MCF 10A (cell line): ENCODE results near the gene SMAGP. TPM values are rescaled to one million over a fixed set of nuclear protein-coding genes. Genes with fewer than 3 reads are reported as not detected.

ENCODE experiments used
- BruUV-seq: library from RNA; stranded (reverse); fragments of 400-500 nt; replicated peaks from 2 replicates; lab custom pipeline; 2021; lab: Mats Ljungman, UMichigan
- CTCF ChIA-PET: fragments of 300-600 bp; sonication (Branson Sonifier 250); formaldehyde crosslinking; extraction: SDS; loops from one replicate; lab custom pipeline; 2021; ENCODE audit warnings: antibody characterized with exemption, inconsistent platforms; lab: Yijun Ruan, JAX
- POLR2A ChIA-PET: fragments of 300-600, 350-650 bp; sonication (Branson Sonifier 250); formaldehyde crosslinking; extraction: SDS; loops from one replicate; lab custom pipeline; 2020; ENCODE audit warnings: antibody characterized with exemption, inconsistent platforms; lab: Yijun Ruan, JAX
- DNase-seq: peaks from one replicate; pipeline ENCODE4 v3.0.0-alpha.2; 2018; ENCODE audit not compliant: unreplicated experiment
- H3K27ac Mint-ChIP-seq: one replicate; pipeline ENCODE4 v1.8.0; 2022; ENCODE audit warnings: mild to moderate bottlenecking, low read depth, mixed read lengths; ENCODE audit not compliant: unreplicated experiment
- H3K27me3 Mint-ChIP-seq: one replicate; pipeline ENCODE4 v1.8.0; 2022; ENCODE audit warnings: mixed read lengths; ENCODE audit not compliant: insufficient read depth, unreplicated experiment
- H3K36me3 Mint-ChIP-seq: one replicate; pipeline ENCODE4 v1.8.0; 2022; ENCODE audit warnings: mild to moderate bottlenecking, moderate library complexity, mixed read lengths; ENCODE audit not compliant: insufficient read depth, unreplicated experiment
- H3K4me1 Mint-ChIP-seq: one replicate; pipeline ENCODE4 v1.8.0; 2022; ENCODE audit warnings: mixed read lengths; ENCODE audit not compliant: insufficient read depth, unreplicated experiment
- H3K4me3 Mint-ChIP-seq: one replicate; pipeline ENCODE4 v1.8.0; 2022; ENCODE audit warnings: mild to moderate bottlenecking, moderate library complexity, mixed read lengths; ENCODE audit not compliant: unreplicated experiment
- H3K9me3 Mint-ChIP-seq: one replicate; pipeline ENCODE4 v1.8.0; 2022; ENCODE audit warnings: mixed read lengths; ENCODE audit not compliant: unreplicated experiment
- intact Hi-C: fragments of 100-400 bp; cut with micrococcal nuclease; formaldehyde crosslinking; loops from 2 replicates; pipeline ENCODE4 v1.14.1; 2022
- total RNA-seq: library from RNA; stranded (reverse); gene quantifications from 2 replicates; pipeline ENCODE4 v1.2.3, GENCODE V29; 2022
- TF ChIP-seq, protein P1 (sequence below): fragments of 200-600 bp; IDR thresholded peaks from one replicate; pipeline ENCODE4 v1.8.0; 2022; ENCODE audit warnings: antibody characterized with exemption, mild to moderate bottlenecking; ENCODE audit not compliant: unreplicated experiment

The SMAGP gene
- total RNA-seq, 1 experiment from 2014 or later, result 17.4 TPM

DNA sequence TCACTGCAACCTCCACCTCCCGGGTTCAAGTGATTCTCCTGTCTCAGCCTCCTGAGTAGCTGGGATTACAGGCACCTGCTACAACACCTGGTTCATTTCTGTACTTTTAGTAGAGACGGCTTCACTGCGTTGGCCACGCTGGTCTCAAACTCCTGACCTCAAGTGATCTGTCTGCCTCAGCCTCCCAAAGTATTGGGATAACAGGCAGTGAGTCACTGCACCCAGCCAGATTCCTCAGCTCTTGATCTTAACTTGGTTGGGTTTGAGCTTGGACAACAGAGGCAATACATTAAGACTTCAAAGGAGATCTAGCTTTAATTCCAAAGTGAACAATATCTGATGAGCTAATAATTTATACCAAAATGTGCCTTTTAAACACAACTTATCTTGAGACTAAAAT, 25.9 kb downstream of the SMAGP start:
- H3K36me3 Mint-ChIP-seq, result peaks cover 61% of the 10 kb centered on the region
- H3K27ac Mint-ChIP-seq, result no peak overlapping the region
- H3K27me3 Mint-ChIP-seq, result no peaks in the 10 kb centered on the region
- POLR2A ChIA-PET, result interaction anchor here (1.2 to 1.5 kb wide), 2 partner anchors 11 to 97 kb away, joined by 3 to 4 read pairs; no protein-coding TSS in a partner anchor
- CTCF ChIA-PET, result interaction anchor here (0.5 to 0.6 kb wide), 3 partner anchors 75 to 981 kb away, joined by 3 read pairs; no protein-coding TSS in a partner anchor
- no TSS peak for BruUV-seq
- intact Hi-C loops, result no loop called here
- H3K4me3 Mint-ChIP-seq, result no peak overlapping the region
- H3K9me3 Mint-ChIP-seq, result no peaks in the 10 kb centered on the region
- H3K4me1 Mint-ChIP-seq, result peaks cover 25% of the 10 kb centered on the region
- TF ChIP-seq, protein P1, sequence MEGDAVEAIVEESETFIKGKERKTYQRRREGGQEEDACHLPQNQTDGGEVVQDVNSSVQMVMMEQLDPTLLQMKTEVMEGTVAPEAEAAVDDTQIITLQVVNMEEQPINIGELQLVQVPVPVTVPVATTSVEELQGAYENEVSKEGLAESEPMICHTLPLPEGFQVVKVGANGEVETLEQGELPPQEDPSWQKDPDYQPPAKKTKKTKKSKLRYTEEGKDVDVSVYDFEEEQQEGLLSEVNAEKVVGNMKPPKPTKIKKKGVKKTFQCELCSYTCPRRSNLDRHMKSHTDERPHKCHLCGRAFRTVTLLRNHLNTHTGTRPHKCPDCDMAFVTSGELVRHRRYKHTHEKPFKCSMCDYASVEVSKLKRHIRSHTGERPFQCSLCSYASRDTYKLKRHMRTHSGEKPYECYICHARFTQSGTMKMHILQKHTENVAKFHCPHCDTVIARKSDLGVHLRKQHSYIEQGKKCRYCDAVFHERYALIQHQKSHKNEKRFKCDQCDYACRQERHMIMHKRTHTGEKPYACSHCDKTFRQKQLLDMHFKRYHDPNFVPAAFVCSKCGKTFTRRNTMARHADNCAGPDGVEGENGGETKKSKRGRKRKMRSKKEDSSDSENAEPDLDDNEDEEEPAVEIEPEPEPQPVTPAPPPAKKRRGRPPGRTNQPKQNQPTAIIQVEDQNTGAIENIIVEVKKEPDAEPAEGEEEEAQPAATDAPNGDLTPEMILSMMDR, result no peak
- DNase-seq, result no peak

DNA sequence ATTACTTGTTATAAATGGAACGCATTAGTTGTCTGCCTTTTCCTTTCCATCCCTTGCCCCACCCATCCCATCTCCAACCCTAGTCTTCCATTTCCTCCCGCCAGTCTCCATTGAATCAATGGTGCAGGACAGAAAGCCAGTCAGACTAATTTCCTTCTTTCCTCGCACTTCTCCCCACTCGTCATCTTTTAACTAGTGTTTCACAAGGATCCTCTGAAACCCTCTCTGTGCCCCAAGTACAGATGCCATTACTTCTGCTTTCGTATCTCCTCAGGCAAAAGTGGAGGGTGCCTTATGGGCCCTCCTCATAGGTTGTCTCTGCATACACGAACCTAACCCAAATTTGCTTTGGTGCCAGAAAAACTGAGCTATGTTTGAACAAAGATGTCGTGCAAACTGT, 27.3 kb downstream of the SMAGP start:
- Mint-ChIP-seq H3K9me3 (no peaks in the 10 kb centered on the region), H3K4me3 (no peak overlapping the region), H3K4me1 (peaks cover 29% of the 10 kb centered on the region), H3K27me3 (no peaks in the 10 kb centered on the region), H3K27ac (peak overlapping the region; percentile 43), H3K36me3 (peaks cover 71% of the 10 kb centered on the region)
- no peak for DNase-seq
- ChIA-PET CTCF (no interaction called here), POLR2A (interaction anchor here (1.0 kb wide), 1 partner anchor 173 kb away, joined by 3 read pairs; no protein-coding TSS in a partner anchor)
- TF ChIP-seq, protein P1, result no peak
- intact Hi-C loops, result no loop called here
- BruUV-seq, result TSS peak; percentile 1

DNA sequence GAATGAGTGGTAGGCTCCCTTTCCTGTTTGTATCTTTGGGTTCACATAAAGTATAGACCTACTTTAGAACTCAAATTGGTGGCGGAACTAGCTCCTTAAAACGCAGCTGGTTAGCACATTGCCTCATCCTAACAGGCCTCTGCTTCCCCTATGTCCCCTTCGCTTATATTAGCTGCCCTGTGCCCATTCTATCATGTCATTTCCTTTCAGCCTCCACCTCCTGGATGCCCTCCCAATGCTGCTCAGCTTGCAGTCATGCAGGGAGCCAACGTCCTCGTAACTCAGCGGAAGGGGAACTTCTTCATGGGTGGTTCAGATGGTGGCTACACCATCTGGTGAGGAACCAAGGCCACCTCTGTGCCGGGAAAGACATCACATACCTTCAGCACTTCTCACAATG, 28.1 kb downstream of the SMAGP start:
- H3K27ac Mint-ChIP-seq, result no peak overlapping the region
- peaks cover 74% of the 10 kb centered on the region for H3K36me3 Mint-ChIP-seq
- TF ChIP-seq, protein P1, result no peak
- no peaks in the 10 kb centered on the region for H3K27me3 Mint-ChIP-seq
- no peaks in the 10 kb centered on the region for H3K9me3 Mint-ChIP-seq
- no TSS peak for BruUV-seq
- ChIA-PET POLR2A (interaction anchor here (0.9 kb wide), 1 partner anchor 99 kb away, joined by 3 read pairs; no protein-coding TSS in a partner anchor), CTCF (interaction anchor here (0.6 to 1.0 kb wide), 2 partner anchors 10 to 1086 kb away, joined by 4 to 6 read pairs; no protein-coding TSS in a partner anchor)
- DNase-seq, result no peak
- H3K4me3 Mint-ChIP-seq, result no peak overlapping the region
- intact Hi-C loops, result no loop called here
- H3K4me1 Mint-ChIP-seq, result peaks cover 31% of the 10 kb centered on the region

DNA sequence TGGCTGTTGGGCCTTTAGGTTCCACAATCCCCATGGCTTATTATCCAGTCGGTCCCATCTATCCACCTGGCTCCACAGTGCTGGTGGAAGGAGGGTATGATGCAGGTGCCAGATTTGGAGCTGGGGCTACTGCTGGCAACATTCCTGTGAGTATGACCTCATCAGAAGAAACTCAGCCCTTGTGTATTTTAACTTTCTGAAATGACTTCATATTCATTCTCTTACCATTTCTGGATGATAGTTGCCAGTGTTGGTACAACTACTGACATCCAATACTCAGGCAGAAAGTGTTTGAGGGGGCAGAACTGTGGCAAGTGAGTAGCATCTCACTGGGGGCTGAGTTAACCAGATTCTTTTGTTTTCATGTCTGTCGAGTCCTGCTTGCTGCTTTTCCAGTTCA, 29.2 kb downstream of the SMAGP start:
- no TSS peak for BruUV-seq
- intact Hi-C loops, result no loop called here

More for the DNA sequence above, 29.2 kb downstream of the SMAGP start:
- Mint-ChIP-seq H3K36me3 (peaks cover 69% of the 10 kb centered on the region), H3K4me1 (peaks cover 25% of the 10 kb centered on the region), H3K9me3 (no peaks in the 10 kb centered on the region), H3K4me3 (peak overlapping the region; percentile 96), H3K27me3 (no peaks in the 10 kb centered on the region), H3K27ac (no peak overlapping the region)
- ChIA-PET POLR2A (interaction anchor here (0.6 to 2.7 kb wide), 7 partner anchors 8 to 157 kb away, joined by 3 to 18 read pairs (median 4); partner anchors contain the start of gene CSRNP2), CTCF (interaction anchor here (1.2 kb wide), 1 partner anchor 100 kb away, joined by 4 read pairs; no protein-coding TSS in a partner anchor)
- TF ChIP-seq, protein P1, result no peak
- DNase-seq, result no peak
